ENCODE results near the gene ZNF711.

DNA sequence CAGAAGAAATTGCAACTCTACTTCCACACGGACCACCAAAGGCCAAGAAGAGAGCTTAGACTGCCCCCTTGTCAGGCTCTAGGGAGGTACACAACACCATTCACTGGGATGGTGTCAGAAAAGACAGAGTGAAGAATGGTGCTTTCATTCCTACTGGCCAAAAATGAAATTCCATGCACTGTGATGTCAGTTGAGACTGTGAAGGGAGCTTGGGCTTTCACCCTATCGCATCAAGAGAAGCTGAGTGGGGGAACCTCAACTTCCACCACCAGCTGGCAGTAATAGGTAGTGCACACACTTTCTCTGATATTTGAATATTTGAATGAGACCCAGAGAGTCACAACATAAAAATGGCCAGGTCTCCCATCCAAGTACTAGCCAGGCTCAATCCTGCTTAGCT, 65.9 kb downstream of the ZNF711 start:
- TF ChIP-seq, protein P1, sequence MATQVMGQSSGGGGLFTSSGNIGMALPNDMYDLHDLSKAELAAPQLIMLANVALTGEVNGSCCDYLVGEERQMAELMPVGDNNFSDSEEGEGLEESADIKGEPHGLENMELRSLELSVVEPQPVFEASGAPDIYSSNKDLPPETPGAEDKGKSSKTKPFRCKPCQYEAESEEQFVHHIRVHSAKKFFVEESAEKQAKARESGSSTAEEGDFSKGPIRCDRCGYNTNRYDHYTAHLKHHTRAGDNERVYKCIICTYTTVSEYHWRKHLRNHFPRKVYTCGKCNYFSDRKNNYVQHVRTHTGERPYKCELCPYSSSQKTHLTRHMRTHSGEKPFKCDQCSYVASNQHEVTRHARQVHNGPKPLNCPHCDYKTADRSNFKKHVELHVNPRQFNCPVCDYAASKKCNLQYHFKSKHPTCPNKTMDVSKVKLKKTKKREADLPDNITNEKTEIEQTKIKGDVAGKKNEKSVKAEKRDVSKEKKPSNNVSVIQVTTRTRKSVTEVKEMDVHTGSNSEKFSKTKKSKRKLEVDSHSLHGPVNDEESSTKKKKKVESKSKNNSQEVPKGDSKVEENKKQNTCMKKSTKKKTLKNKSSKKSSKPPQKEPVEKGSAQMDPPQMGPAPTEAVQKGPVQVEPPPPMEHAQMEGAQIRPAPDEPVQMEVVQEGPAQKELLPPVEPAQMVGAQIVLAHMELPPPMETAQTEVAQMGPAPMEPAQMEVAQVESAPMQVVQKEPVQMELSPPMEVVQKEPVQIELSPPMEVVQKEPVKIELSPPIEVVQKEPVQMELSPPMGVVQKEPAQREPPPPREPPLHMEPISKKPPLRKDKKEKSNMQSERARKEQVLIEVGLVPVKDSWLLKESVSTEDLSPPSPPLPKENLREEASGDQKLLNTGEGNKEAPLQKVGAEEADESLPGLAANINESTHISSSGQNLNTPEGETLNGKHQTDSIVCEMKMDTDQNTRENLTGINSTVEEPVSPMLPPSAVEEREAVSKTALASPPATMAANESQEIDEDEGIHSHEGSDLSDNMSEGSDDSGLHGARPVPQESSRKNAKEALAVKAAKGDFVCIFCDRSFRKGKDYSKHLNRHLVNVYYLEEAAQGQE (IDR thresholded peaks at IDR 0.05; ENCODE audit: insufficient read depth in 1 of 2, low read depth in 2 of 2, low read length in 2 of 2) = no peak
- TF ChIP-seq POLR2AphosphoS5 (IDR thresholded peaks at IDR 0.05; ENCODE audit: low read depth, low read length) = no peak
- no peak for TF ChIP-seq TAF1 (IDR thresholded peaks at IDR 0.05; ENCODE audit: borderline replicate concordance, insufficient read depth, low read length)
- TF ChIP-seq FOXP2 (optimal IDR thresholded peaks at IDR 0.05; ENCODE audit: borderline replicate concordance, extremely low read depth, extremely low read length, insufficient read depth) = no peak
- TF ChIP-seq SIN3A (IDR thresholded peaks at IDR 0.05; ENCODE audit: borderline replicate concordance, insufficient read depth, low read length) = no peak

All from PFSK-1 (cell line).